ENCODE data around the gene DCBLD2. TPM values are rescaled to one million over a fixed set of nuclear protein-coding genes. Genes with fewer than 3 reads are reported as not detected.
A peak's percentile ranks its signal among the peaks of the same experiment; 100 is the strongest.
"Not testable (repeated sequence)": the region's sequence is repeated elsewhere in the genome, so short reads cannot be mapped to it uniquely, and the experiment has no call there.

DCBLD2 gene
- total RNA-seq, 2 donors from 2014 or later: 33.8 to 37.4 TPM

- TF ChIP-seq CTCF (IDR thresholded peaks at IDR 0.05): no peak
- Histone ChIP-seq H3K27me3 (replicated peaks; ENCODE audit: insufficient read depth) (no peaks in the 10 kb centered on the region), H3K4me1 (ENCODE audit: control insufficient read depth in 1 of 2, low read depth in 2 of 2) (peaks cover 15 to 46% of the 10 kb centered on the region in 2 donors), H3K27ac (no peak overlapping the region), H3K4me3 (no peak overlapping the region), H3K9me3 (no peaks in the 10 kb centered on the region), H3K36me3 (no peaks in the 10 kb centered on the region)
- DNase-seq (ENCODE audit: low spot score) (no peak), ATAC-seq (ENCODE audit: insufficient number of reproducible peaks, low FRiP score, low read depth) (no peak)
Observed at GRCh38 chr3:98885851-98886250, 15.6 kb downstream of the DCBLD2 start.

- no peak for TF ChIP-seq CTCF (IDR thresholded peaks at IDR 0.05)
- ATAC-seq (ENCODE audit: insufficient number of reproducible peaks, low FRiP score, low read depth) (no peak), DNase-seq (ENCODE audit: low spot score) (no peak)
- Histone ChIP-seq H3K9me3 (no peaks in the 10 kb centered on the region), H3K4me3 (peak overlapping the region; percentile 4), H3K4me1 (ENCODE audit: control insufficient read depth in 1 of 2, low read depth in 2 of 2) (peaks cover 15 to 36% of the 10 kb centered on the region in 2 donors), H3K27ac (no peak overlapping the region), H3K36me3 (peaks cover 4% of the 10 kb centered on the region), H3K27me3 (replicated peaks; ENCODE audit: insufficient read depth) (no peaks in the 10 kb centered on the region)
Observed at GRCh38 chr3:98884675-98885371, 16.7 kb downstream of the DCBLD2 start.

GRCh38 chr3:98882614-98883333 is 18.7 kb downstream of the DCBLD2 start:
- H3K27ac ChIP-seq; DNase-seq (ENCODE audit: low spot score); H3K4me3 ChIP-seq; H3K27me3 ChIP-seq (replicated peaks; ENCODE audit: insufficient read depth); ATAC-seq (ENCODE audit: insufficient number of reproducible peaks, low FRiP score, low read depth); H3K36me3 ChIP-seq; H3K9me3 ChIP-seq: not testable (repeated sequence)
- H3K4me1 ChIP-seq (ENCODE audit: control insufficient read depth in 1 of 2, low read depth in 2 of 2): peaks cover 15 to 36% of the 10 kb centered on the region in 2 donors

GRCh38 chr3:98877132-98877531 is 24.4 kb downstream of the DCBLD2 start:
- Histone ChIP-seq H3K36me3 (peaks cover 4% of the 10 kb centered on the region), H3K27ac (no peak overlapping the region), H3K4me1 (ENCODE audit: control insufficient read depth in 1 of 2, low read depth in 2 of 2) (no peaks in the 10 kb centered on the region), H3K9me3 (no peaks in the 10 kb centered on the region), H3K27me3 (replicated peaks; ENCODE audit: insufficient read depth) (no peaks in the 10 kb centered on the region), H3K4me3 (no peak overlapping the region)
- no peak for DNase-seq (ENCODE audit: low spot score)
- no peak for ATAC-seq (ENCODE audit: insufficient number of reproducible peaks, low FRiP score, low read depth)
- no peak for TF ChIP-seq CTCF (IDR thresholded peaks at IDR 0.05)

- no peak for DNase-seq (ENCODE audit: low spot score)
- ATAC-seq (ENCODE audit: insufficient number of reproducible peaks, low FRiP score, low read depth): no peak
- TF ChIP-seq CTCF (IDR thresholded peaks at IDR 0.05): no peak
- Histone ChIP-seq H3K36me3 (peaks cover 4% of the 10 kb centered on the region), H3K4me1 (ENCODE audit: control insufficient read depth in 1 of 2, low read depth in 2 of 2) (no peaks in the 10 kb centered on the region), H3K9me3 (no peaks in the 10 kb centered on the region), H3K27me3 (replicated peaks; ENCODE audit: insufficient read depth) (no peaks in the 10 kb centered on the region), H3K27ac (no peak overlapping the region), H3K4me3 (no peak overlapping the region)
Observed at GRCh38 chr3:98875535-98875934, 26.0 kb downstream of the DCBLD2 start.
